Renal pelvis (tissue), 12 donors: Measurements from ENCODE around the gene CETP. TPM values are rescaled to one million over a fixed set of nuclear protein-coding genes. Genes with fewer than 3 reads are reported as not detected.

Experiments
- DNase-seq: peaks from one replicate; pipeline ENCODE4 v3.0.0-alpha.2; 2013
- long read RNA-seq, 16 experiments: transcript quantifications; one replicate each; lab custom pipeline, GENCODE V29; 2026
- polyA plus RNA-seq, 3 donors: library from polyadenylated mRNA; unstranded; fragments of 120-200 nt; gene quantifications; one replicate each; pipeline ENCODE4 v1.2.1, GENCODE V29; 2013; ENCODE audit not compliant: insufficient read length in 3 of 3

The CETP gene
- 10 to 100 TPM; 10.2 to 12.1 (median 10.5) TPM for polyA plus RNA-seq
- long read RNA-seq, donor 1, partial matches to known transcripts: 0 of 4 reads
- long read RNA-seq, donor 1, other reads (novel, unspliced or antisense): 0 of 4 reads
- long read RNA-seq, donor 2, partial matches to known transcripts: 0 of 2 reads
- long read RNA-seq, donor 2, other reads (novel, unspliced or antisense): 0 of 2 reads
- long read RNA-seq, donor 3, partial matches to known transcripts: 0 of 5 reads
- long read RNA-seq, donor 3, other reads (novel, unspliced or antisense): 0 of 5 reads
- long read RNA-seq, donor 4, partial matches to known transcripts: 0 of 3 reads
- long read RNA-seq, donor 4, other reads (novel, unspliced or antisense): 0 of 3 reads
- long read RNA-seq, donor 5, partial matches to known transcripts: 0 of 1 reads
- long read RNA-seq, donor 5, other reads (novel, unspliced or antisense): 0 of 1 reads
- long read RNA-seq, donor 6, partial matches to known transcripts: 0 of 2 reads
- long read RNA-seq, donor 6, other reads (novel, unspliced or antisense): 0 of 2 reads
- long read RNA-seq, donor 7, partial matches to known transcripts: 0 of 2 reads
- long read RNA-seq, donor 7, other reads (novel, unspliced or antisense): 0 of 2 reads
- long read RNA-seq, donor 8, partial matches to known transcripts: 0 of 2 reads
- long read RNA-seq, donor 8, other reads (novel, unspliced or antisense): 0 of 2 reads
- long read RNA-seq, donor 9, partial matches to known transcripts: 0 of 6 reads
- long read RNA-seq, donor 9, other reads (novel, unspliced or antisense): 0 of 6 reads
- long read RNA-seq, donor 10, partial matches to known transcripts: 0 of 3 reads
- long read RNA-seq, donor 10, other reads (novel, unspliced or antisense): 0 of 3 reads
- long read RNA-seq, donor 11, partial matches to known transcripts: 0 of 2 reads
- long read RNA-seq, donor 11, other reads (novel, unspliced or antisense): 0 of 2 reads
- long read RNA-seq, donor 12, transcript CETP-201 (16 exons, 1,791 nt): major isoform, 5 of 6 reads
- long read RNA-seq, donor 12, partial matches to known transcripts: 0 of 6 reads
- long read RNA-seq, donor 12, other reads (novel, unspliced or antisense): 0 of 6 reads
- long read RNA-seq, donor 13, partial matches to known transcripts: 0 of 6 reads
- long read RNA-seq, donor 13, other reads (novel, unspliced or antisense): 0 of 6 reads
- long read RNA-seq, donor 14: 0 reads
- long read RNA-seq, donor 15: 0 reads
- long read RNA-seq, donor 16, partial matches to known transcripts: 0 of 3 reads
- long read RNA-seq, donor 16, other reads (novel, unspliced or antisense): 0 of 3 reads

DNA sequence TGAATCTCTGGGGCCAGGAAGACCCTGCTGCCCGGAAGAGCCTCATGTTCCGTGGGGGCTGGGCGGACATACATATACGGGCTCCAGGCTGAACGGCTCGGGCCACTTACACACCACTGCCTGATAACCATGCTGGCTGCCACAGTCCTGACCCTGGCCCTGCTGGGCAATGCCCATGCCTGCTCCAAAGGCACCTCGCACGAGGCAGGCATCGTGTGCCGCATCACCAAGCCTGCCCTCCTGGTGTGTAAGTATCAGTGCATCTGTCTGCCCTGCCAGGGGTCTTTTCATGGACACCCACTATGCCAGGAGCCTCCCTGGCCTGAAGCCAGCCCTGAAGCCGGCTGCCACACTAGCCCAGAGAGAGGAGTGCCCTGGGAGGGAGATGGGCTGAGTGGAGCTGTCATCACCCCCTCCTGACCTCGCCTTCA lies at the start of gene CETP:
Gene CETP (plus strand): TSS at position 100 of the 431 bp plus-strand sequence. CDS start 30 bp downstream, at position 130.
- no peak for DNase-seq

DNA sequence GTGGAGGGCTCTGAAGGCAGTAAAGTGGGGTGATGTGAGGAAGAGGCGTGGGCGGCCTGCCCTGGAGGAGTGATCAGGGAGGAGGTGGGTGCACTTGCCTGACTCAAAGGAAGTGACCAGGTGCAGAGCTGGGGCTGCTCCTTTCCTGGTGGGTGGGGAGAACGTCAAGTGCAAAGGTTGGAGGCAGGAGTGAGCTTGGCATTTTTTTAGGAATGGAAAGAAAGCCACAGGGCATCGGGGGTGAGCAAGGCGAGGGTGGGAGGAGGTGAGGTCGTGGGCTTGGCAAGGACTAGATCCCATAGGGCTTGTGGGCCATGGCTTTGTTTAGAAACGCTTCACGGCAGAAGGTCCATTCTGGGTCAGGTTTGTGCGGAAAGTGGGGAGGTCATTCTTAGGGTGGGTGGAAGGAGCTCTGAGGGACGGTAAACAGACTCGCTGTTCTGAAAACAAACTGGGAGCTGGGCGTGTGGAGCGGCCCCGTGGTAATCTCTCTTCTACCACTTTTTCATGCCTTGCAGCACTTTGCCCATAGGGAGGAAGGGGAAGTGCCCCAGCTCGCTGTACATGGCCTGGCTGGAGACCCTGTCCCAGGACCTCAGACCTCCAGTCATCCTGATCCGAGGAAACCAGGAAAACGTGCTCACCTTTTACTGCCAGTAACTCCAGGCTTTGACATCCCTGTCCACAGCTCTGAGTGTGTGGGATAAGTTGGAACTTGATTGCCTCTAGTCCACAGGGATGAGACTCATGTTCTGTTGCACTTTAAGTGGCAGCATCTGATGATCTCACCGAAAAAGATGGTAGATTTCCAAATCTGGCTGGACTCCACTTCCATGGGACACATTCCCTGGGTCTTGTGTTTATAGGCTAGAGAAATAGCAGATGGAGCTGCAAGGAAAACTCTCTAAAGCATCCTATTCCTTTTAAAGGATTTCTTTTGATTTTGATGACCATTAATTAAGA lies 48.7 kb upstream of the CETP start:
- DNase-seq: no peak

- no peak for DNase-seq
These were observed 46.9 kb upstream of the CETP start for GRCh38 chr16:56914896-56915295.

DNA sequence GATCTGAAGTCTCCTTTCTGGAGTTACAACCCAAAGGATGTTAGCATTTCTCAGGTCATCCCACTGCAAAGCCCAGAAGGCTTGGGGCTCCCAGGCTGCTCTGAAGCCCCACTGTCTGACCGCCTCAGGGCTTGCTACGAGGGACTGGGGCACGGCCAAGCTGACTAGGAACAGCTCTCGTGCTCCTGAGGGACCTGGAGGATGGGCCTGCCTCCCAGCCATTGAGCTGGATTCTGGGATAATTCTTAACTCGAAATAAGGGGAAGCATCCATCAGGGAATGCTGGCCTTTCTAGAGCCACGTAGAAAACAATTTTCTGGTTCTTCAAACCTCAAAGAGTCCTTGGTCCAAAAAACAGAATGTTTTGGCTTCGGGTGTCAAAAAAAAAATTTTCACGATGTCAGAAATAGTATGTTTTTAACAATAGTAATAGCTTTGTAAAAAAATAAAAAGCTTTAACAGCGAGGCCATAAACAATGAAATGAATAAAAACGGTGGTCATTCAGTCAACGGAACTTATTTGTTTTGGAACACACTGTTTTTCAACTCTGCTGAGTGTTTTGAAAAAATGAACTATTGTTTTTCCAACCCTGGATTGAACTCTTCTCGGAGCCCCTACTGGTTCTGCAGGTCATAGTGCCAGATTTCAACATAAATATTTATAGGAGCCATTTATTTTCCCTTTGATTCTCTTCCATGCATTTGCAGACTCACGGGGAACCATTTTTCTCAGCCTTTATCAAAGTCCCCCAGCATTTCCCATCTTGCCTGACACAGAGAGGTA lies 46.2 kb upstream of the CETP start:
- DNase-seq: peak; percentile 84

DNA sequence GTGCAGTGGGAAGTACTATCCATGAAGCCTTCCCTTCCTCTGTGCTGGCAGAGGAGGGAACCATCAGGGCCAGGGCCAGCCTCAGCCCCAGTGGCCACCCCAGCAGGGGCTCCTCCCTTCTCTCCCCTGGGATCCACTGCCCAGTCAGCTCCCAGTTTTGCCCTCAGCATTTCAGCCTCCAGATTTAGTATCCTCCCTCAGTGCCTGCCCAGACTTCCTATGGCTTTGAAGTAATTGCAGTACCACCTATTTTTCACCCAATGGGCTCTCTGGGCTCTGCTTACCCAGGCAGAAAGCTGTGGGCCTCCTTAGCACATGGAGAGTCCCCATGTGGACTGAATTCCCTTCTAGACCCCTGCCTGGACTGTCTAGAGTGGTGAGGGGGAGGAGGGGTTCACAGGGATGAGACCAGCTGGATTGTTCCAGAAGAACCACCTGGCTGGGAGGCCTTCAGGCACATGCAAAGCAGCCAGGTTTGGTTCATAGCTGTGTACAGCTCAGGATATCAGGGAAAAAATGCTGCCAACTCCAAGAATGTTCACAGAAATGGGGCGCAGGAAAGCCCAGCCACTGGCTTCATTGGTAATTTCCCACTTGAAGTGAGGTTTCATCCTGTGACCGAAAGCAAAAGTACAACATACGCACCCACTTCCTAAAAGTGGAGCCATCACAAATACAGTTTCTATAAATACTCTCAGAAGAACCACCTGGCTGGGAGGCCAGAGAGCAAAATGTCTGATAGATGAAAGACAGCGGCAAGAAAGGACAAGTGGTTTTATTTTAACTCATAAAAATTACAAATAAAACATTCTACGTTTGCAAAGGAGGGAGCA lies 45.0 kb upstream of the CETP start:
- DNase-seq: no peak

GRCh38 chr16:56918467-56919012 lies 43.2 kb upstream of the CETP start:
- DNase-seq: no peak

GRCh38 chr16:56919099-56919800 lies 42.5 kb upstream of the CETP start:
- no peak for DNase-seq

DNA sequence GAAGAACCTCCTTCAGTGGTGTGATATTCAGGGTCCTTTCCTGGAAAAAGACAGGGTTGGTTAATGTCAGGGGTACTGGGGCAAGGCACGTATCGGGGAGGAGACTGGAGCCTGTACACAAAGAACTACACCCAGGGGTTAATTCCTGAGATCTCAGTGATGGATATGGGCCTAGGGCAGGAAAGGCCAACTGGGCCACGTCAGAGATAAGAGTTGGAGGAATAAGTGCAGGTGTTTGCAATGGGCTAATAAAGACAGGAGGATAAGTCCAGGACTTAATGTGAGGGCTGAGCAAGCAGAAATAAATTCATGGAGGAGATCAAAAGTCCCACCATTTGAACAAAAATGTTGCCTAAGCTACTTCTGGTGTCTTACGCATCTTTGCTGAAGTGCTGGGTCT lies 40.2 kb upstream of the CETP start:
- no peak for DNase-seq

DNA sequence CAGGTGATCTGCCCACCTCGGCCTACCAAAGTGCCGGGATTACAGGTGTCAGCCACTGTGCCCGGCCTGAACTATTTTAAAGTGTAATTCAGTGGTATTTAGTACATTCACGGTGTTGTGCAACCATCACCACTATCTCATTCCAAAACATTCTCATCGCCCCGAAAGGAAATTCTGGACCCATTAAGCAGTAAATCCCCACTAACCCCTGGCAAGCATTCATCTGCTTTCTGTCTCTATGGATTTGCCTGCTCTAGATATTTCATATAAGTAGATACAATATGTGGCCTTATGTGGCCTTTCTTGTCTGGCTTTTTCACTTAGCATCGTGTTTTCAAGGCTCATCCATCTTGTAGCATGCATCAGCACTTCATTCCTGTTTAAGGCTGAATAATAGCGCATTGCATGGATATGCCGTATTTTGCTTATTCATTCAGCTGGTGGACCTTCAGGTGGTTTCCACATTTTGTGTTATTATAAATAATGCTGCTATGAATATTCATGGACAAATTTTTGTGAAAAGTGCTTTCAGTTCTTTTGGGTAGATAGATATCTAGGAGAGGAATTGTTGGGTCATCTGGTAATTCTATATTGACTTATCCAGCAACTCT lies 38.2 kb upstream of the CETP start:
- DNase-seq: no peak

DNA sequence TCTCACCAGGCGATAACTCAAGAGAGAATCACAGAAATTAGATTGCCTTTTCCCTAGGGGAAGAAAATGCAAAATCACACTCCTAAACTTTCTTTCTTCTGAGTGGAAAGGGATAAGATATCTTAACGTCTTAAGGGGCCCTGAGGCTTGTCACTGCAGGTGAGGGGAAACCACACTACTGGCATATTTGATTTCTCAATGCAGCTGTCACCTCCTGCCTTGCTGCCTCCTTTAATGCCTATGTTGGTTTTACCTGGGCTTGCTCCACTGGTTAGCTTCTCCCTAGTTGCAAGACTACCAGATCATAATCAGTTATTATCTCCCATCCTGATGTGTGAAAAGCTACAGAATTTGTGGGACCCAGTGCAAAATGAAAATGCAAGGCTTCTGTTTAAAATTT lies 34.3 kb upstream of the CETP start:
- DNase-seq: no peak

- DNase-seq: no peak
These were observed 32.1 kb upstream of the CETP start for GRCh38 chr16:56929639-56930038.

- no peak for DNase-seq
These were observed 31.1 kb upstream of the CETP start for GRCh38 chr16:56930486-56931270.

DNA sequence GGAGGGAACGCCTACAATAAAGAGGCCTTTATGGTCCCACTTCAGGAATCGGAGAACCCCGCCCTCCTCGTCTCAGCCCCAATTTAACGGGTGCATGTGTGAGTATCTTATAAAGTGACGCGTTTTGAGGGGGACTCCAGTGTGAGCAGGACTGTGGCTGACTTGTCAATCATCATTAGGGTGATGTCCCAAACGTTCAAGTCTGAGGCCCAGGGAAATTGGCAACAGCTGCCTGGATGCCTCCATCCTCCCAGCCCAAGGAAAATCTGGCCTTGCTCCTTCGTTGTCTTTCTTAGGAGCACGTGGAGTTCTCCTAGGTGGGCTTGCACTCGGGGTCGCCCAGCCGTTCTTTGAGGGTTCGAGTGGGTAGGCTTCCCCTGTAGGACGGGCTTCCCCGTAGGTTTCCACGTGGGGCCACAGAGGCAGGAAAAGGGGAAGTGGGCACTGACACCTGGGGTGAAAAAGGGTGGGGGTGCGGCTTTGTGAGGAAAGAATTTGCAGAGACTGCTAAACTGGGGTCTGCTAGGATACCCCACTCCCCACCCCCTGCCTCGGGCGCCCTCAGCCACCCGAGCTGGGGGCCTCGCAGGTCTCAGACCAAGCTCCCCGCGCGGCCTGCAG lies 30.4 kb upstream of the CETP start:
- DNase-seq: no peak

GRCh38 chr16:56931892-56932720 lies 29.6 kb upstream of the CETP start, which contains the start of gene HERPUD1:
Gene HERPUD1 (plus strand): TSS chr16:56932142. CDS start chr16:56932245, 103 bp downstream.
- peak; percentile 97 for DNase-seq
